ENCODE data around the gene KCNH5. TPM values are rescaled to one million over a fixed set of nuclear protein-coding genes. Genes with fewer than 3 reads are reported as not detected.

Gene KCNH5
- total RNA-seq, 1 donor from 2014 or later, result 0.44 TPM

GRCh38 chr14:62658631-62659030 lies 386.6 kb downstream of the KCNH5 start:
- no peak for TF ChIP-seq CTCF (conservative IDR thresholded peaks at IDR 0.05)
- no peak for DNase-seq (ENCODE audit: low read depth, low spot score)
- H3K4me3 Mint-ChIP-seq, result no peak overlapping the region
- peaks cover 3% of the 10 kb centered on the region for H3K27me3 Mint-ChIP-seq (ENCODE audit: low read depth)
- no peak overlapping the region for H3K27ac Mint-ChIP-seq (ENCODE audit: unreplicated experiment)
- peaks cover 26% of the 10 kb centered on the region for H3K4me1 Mint-ChIP-seq
- H3K9me3 Mint-ChIP-seq, result peaks cover 8% of the 10 kb centered on the region
- no peaks in the 10 kb centered on the region for H3K36me3 Mint-ChIP-seq (ENCODE audit: low read depth)

- Mint-ChIP-seq H3K9me3 (peaks cover 8% of the 10 kb centered on the region), H3K36me3 (ENCODE audit: low read depth) (no peaks in the 10 kb centered on the region), H3K4me1 (peaks cover 21% of the 10 kb centered on the region), H3K27ac (ENCODE audit: unreplicated experiment) (no peak overlapping the region), H3K4me3 (no peak overlapping the region), H3K27me3 (ENCODE audit: low read depth) (peaks cover 1% of the 10 kb centered on the region)
- no peak for TF ChIP-seq CTCF (conservative IDR thresholded peaks at IDR 0.05)
- no peak for DNase-seq (ENCODE audit: low read depth, low spot score)
These were observed 387.9 kb downstream of the KCNH5 start for GRCh38 chr14:62657376-62657775.

GRCh38 chr14:62655166-62655565 lies 390.1 kb downstream of the KCNH5 start:
- no peak overlapping the region for H3K27ac Mint-ChIP-seq (ENCODE audit: unreplicated experiment)
- peaks cover 6% of the 10 kb centered on the region for H3K9me3 Mint-ChIP-seq
- H3K4me1 Mint-ChIP-seq, result peaks cover 21% of the 10 kb centered on the region
- no peaks in the 10 kb centered on the region for H3K27me3 Mint-ChIP-seq (ENCODE audit: low read depth)
- H3K36me3 Mint-ChIP-seq (ENCODE audit: low read depth), result no peaks in the 10 kb centered on the region
- TF ChIP-seq CTCF (conservative IDR thresholded peaks at IDR 0.05), result no peak
- DNase-seq (ENCODE audit: low read depth, low spot score), result no peak
- H3K4me3 Mint-ChIP-seq, result no peak overlapping the region

- TF ChIP-seq CTCF (conservative IDR thresholded peaks at IDR 0.05), result no peak
- no peak for DNase-seq (ENCODE audit: low read depth, low spot score)
- peaks cover 6% of the 10 kb centered on the region for H3K9me3 Mint-ChIP-seq
- H3K36me3 Mint-ChIP-seq (ENCODE audit: low read depth), result no peaks in the 10 kb centered on the region
- H3K4me1 Mint-ChIP-seq, result peaks cover 21% of the 10 kb centered on the region
- no peak overlapping the region for H3K4me3 Mint-ChIP-seq
- no peak overlapping the region for H3K27ac Mint-ChIP-seq (ENCODE audit: unreplicated experiment)
- H3K27me3 Mint-ChIP-seq (ENCODE audit: low read depth), result no peaks in the 10 kb centered on the region
These were observed 390.6 kb downstream of the KCNH5 start for GRCh38 chr14:62654641-62655040.

Other genes with a start within 250 kb of the KCNH5 start
- 28.0 and 34.6 TPM in 2 replicates for gene RHOJ, start 159.0 kb upstream of the KCNH5 start, total RNA-seq

Measured in neural crest cell (in vitro differentiated cells).